ENCODE measurements around the gene SPACA6.

Gene SPACA6

GRCh38 chr19:51701468-51702100 is 8.5 kb downstream of the SPACA6 start:
- Histone ChIP-seq H3K27ac (ENCODE audit: low read depth, low read length) (no peak overlapping the region), H3F3A (ENCODE audit: insufficient read depth) (no peaks in the 10 kb centered on the region)

GRCh38 chr19:51702103-51702824 is 9.1 kb downstream of the SPACA6 start:
- Histone ChIP-seq H3K27ac (ENCODE audit: low read depth, low read length) (no peak overlapping the region), H3K27me3 (ENCODE audit: low read length) (no peaks in the 10 kb centered on the region), H3K9ac (ENCODE audit: low read length) (no peak overlapping the region), H3F3A (ENCODE audit: insufficient read depth) (no peaks in the 10 kb centered on the region), H3K79me2 (ENCODE audit: insufficient read depth, low read length) (0 out of 2 replicates have a peak, but pooled peaks cover 4% of the 10 kb centered on the region), H3K9me3 (ENCODE audit: insufficient read depth, low read length) (no peaks in the 10 kb centered on the region), H3K9me2 (replicated peaks; ENCODE audit: insufficient read depth, low read length) (no peaks in the 10 kb centered on the region), H3K4me2 (ENCODE audit: low read depth, low read length, poor library complexity, severe bottlenecking) (no peak overlapping the region), H4K20me1 (ENCODE audit: low read depth, low read length) (no peaks in the 10 kb centered on the region), H2AFZ (ENCODE audit: low read depth, low read length, severe bottlenecking) (no peak overlapping the region), H3K4me3 (ENCODE audit: insufficient read depth, low read length, poor library complexity, severe bottlenecking) (no peak overlapping the region), H3K36me3 (ENCODE audit: low read length) (no peaks in the 10 kb centered on the region)
- TF ChIP-seq EZH2phosphoT487 (conservative IDR thresholded peaks at IDR 0.05; ENCODE audit: low read length) (no peak), CTCF (IDR thresholded peaks at IDR 0.05; ENCODE audit: insufficient read depth, low read length, poor library complexity, severe bottlenecking) (no peak)

More at GRCh38 chr19:51701468-51702100, 8.5 kb downstream of the SPACA6 start:
- no peaks in the 10 kb centered on the region for H3K36me3 ChIP-seq (ENCODE audit: low read length)
- H4K20me1 ChIP-seq (ENCODE audit: low read depth, low read length) = no peaks in the 10 kb centered on the region
- H2AFZ ChIP-seq (ENCODE audit: low read depth, low read length, severe bottlenecking) = no peak overlapping the region
- H3K4me3 ChIP-seq (ENCODE audit: insufficient read depth, low read length, poor library complexity, severe bottlenecking) = no peak overlapping the region
- no peaks in the 10 kb centered on the region for H3K9me2 ChIP-seq (replicated peaks; ENCODE audit: insufficient read depth, low read length)
- 0 out of 2 replicates have a peak, but pooled peaks cover 4% of the 10 kb centered on the region for H3K79me2 ChIP-seq (ENCODE audit: insufficient read depth, low read length)
- H3K4me2 ChIP-seq (ENCODE audit: low read depth, low read length, poor library complexity, severe bottlenecking) = no peak overlapping the region
- TF ChIP-seq CTCF (IDR thresholded peaks at IDR 0.05; ENCODE audit: insufficient read depth, low read length, poor library complexity, severe bottlenecking) = no peak
- no peak overlapping the region for H3K9ac ChIP-seq (ENCODE audit: low read length)
- H3K27me3 ChIP-seq (ENCODE audit: low read length) = no peaks in the 10 kb centered on the region
- H3K9me3 ChIP-seq (ENCODE audit: insufficient read depth, low read length) = no peaks in the 10 kb centered on the region

GRCh38 chr19:51702825-51703574 is 9.9 kb downstream of the SPACA6 start:
- Histone ChIP-seq H3K27me3 (ENCODE audit: low read length) (no peaks in the 10 kb centered on the region), H3K4me2 (ENCODE audit: low read depth, low read length, poor library complexity, severe bottlenecking) (peak overlapping the region; percentile 81), H3F3A (ENCODE audit: insufficient read depth) (no peaks in the 10 kb centered on the region), H2AFZ (ENCODE audit: low read depth, low read length, severe bottlenecking) (peak overlapping the region; percentile 75), H4K20me1 (ENCODE audit: low read depth, low read length) (no peaks in the 10 kb centered on the region), H3K27ac (ENCODE audit: low read depth, low read length) (no peak overlapping the region), H3K9ac (ENCODE audit: low read length) (peak overlapping the region; percentile 81; the same call in 1 of the 2 replicates), H3K9me3 (ENCODE audit: insufficient read depth, low read length) (no peaks in the 10 kb centered on the region), H3K36me3 (ENCODE audit: low read length) (no peaks in the 10 kb centered on the region), H3K9me2 (replicated peaks; ENCODE audit: insufficient read depth, low read length) (no peaks in the 10 kb centered on the region), H3K4me3 (ENCODE audit: insufficient read depth, low read length, poor library complexity, severe bottlenecking) (peak overlapping the region; percentile 77), H3K79me2 (ENCODE audit: insufficient read depth, low read length) (0 out of 2 replicates have a peak, but pooled peaks cover 4% of the 10 kb centered on the region)
- no peak for TF ChIP-seq EZH2phosphoT487 (conservative IDR thresholded peaks at IDR 0.05; ENCODE audit: low read length)
- no peak for TF ChIP-seq CTCF (IDR thresholded peaks at IDR 0.05; ENCODE audit: insufficient read depth, low read length, poor library complexity, severe bottlenecking)
